HG03460 (cell line): Measurements from ENCODE around the gene IGLL5.

Source experiments
- ATAC-seq: cut with Tn5 transposase; IDR thresholded peaks from one replicate; pipeline ENCODE4 v1.9.1; 2021; ENCODE audit not compliant: unreplicated experiment

Gene IGLL5

DNA sequence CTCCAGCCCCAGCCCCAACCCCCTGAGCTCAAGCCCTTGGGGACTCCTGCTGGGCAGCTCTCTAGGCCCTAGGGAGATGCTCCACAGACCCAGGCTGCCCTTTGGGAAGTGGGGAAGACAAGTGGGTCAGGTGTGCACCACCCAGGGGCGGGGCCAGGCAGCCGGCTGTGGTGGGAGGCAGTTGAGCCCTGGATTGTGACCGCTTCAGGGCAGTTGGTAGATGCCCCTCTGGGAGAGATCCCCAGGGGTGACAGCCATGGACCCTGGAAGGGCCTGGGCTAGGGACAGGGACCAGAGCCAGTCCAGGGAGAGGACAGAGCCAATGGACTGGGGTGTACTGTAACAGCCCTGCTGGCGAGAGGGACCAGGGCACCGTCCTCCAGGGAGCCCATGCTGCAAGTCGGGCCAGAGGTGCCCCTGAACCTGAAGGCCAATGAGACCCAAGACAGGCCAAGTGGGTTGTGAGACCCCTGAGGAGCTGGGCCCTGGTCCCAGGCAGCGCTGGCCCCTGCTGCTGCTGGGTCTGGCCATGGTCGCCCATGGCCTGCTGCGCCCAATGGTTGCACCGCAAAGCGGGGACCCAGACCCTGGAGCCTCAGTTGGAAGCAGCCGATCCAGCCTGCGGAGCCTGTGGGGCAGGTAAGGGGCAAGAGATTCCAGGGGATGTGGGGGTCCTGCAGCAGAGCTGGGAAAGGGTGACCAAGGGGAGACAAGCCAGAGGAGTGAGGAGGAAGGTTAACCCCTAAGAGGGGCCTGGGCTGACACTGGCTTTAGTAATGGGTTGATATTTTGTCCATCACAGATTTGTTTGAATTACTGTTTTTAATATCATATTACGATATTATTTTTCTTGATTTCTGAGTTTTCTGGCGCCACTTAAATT, at the start of gene IGLL5:
IGLL5 (plus strand) TSS at position 196 of the 883 bp plus-strand sequence; CDS start at position 434, 238 bp downstream.
- ATAC-seq = no peak

DNA sequence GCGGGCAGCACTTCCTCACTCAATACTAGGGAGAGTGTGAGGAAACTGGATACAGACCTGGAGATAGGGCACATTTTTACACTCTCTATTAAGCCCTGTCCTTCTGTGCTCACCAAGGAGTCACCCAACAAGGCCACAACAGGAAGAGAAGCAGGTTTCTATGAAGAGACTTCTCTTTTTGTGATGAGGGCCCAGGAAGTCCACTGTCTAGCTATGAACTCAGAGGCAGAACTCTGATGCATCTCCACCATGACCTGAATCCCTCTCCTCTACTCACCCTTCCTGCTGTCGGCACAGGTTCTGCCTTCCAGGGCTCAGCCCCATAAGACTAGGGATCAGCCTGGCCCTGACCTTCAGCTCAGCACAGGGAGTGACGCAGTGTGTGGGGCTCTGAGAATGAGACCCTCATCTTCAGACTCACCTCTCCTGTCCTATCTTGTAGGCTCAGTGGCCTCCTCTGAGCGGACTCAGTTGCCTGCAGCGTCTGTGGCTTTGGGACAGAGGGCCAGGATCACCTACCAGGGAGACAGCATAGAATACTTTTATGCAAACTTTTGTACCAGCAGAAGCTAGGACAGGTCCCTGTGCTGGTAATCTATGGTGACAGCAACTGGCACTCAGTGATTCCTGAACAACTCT, 49.3 kb upstream of the IGLL5 start:
- ATAC-seq = no peak

DNA sequence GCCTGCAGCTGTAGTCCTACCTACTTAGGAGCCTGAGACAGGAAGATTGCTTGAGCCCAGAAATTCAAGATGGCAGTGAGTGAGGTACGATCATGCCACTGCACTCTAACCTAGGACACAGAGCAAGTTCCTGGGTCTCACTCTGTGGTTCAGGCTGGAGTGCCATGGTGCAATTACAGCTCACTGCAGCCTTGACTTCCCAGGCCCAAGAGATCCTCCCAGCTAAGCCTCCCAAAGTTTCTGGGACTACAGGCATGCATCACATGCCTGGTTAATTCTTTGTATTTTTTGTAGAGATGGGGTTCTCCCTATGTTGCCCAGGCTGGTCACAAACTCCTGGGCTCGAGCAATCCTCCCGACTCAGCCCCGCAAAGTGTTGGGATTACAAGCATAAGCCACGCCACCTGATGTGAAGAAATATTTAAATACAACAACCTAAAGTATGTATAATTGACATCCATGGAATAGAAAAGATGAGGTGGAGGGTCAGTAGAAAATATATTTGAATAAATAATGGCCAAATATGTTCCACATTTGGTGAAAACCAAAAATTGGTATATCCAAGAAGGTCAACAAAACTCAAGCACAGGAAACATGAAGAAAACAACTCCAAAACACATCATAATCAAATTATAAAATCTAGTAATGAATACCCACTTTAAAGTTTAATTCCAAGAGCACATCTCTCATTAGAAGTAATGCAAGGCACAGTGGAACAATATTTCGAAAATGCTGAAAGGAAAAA, 47.9 kb upstream of the IGLL5 start:
- no peak for ATAC-seq

DNA sequence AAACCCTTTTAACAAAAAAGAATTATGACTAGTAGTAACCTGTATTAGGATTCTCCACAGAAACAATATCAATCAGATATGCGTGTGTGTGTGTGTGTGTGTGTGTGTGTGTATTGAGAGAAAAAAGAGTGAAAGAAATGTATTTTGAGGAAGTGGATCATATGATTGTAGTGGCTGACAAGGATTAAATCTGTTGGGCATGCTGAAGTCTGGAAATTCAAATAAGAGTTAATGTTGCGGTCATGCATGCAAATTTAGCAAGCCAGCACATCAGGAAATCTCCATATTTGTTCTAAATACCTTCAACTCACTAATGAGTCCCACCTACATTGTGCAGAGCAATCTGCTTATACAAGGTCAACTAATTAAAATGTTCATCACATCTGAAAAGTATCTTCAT, 46.8 kb upstream of the IGLL5 start:
- ATAC-seq = no peak

DNA sequence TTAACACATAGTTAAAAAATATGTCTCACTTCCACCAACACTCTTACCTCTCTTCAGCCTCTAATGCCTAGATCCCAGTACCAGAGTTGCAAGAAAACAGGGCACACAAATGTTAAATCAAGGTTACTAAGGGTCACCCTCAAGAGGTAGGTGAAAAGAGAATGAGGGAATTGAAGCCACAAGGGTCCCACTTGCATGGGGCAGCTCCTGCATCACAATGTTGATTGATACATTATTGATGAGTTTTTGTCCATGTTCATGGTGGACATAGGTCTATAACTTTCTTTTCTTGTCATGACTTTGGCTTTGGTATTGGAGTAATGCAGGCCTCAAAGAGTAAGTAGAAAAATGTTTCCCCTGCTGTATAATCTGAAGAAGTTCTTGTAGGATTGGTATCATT, 46.0 kb upstream of the IGLL5 start:
- no peak for ATAC-seq

DNA sequence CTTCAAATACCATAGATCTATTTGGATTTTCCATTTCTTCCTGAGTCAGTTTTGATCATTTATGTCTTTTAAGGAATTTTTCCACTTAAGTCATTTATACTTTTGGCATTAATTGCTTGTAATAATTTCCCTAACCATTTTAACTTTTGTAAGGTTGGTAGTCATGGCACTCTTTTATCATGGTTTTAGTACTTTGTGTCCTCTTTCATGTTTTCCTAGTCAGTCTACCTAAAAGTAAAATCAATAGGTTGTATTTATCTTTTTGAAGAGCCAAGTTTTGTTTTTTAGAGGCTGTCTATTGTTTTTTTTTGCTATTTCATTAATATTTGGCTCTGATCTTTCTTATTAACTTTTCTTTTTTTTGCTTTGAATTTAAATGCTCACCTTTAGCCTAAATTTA, 45.5 kb upstream of the IGLL5 start:
- no peak for ATAC-seq

DNA sequence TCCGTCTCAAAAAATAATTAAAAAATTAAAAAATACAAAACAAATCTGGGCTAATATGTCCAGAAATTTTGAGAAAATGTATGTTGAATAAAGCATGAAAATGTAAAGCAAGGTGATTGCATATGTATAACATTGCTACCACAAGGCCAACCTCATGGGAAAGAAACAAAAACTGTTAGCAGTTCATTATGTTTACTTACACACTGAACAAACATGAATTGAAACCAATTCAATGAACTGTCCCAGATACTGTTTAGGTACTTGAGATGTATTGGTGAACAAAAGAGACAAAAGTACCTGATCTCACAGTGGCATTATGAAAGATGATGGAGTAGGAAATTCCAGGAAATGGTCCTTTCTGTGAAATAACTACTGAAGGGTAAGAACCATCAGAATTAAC, 43.8 kb upstream of the IGLL5 start:
- ATAC-seq = no peak

DNA sequence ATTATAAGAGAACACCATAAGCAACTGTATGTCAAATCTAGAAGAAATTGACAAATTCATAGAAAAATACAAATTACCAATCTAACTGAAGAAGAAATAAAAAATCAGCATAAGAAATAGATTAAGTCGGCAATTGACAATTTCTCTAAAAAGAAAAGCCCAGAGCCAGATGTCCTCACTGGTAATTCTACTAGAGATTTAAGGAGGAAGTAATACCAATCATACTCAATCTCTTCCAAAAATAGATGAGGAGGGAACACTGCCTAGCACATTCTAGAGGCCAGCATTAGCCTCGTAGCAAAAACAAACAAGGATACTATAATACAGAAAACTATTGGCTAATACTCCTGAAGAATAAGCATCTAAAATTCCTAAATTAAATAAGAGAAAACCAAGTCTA, 40.4 kb upstream of the IGLL5 start:
- ATAC-seq = no peak

DNA sequence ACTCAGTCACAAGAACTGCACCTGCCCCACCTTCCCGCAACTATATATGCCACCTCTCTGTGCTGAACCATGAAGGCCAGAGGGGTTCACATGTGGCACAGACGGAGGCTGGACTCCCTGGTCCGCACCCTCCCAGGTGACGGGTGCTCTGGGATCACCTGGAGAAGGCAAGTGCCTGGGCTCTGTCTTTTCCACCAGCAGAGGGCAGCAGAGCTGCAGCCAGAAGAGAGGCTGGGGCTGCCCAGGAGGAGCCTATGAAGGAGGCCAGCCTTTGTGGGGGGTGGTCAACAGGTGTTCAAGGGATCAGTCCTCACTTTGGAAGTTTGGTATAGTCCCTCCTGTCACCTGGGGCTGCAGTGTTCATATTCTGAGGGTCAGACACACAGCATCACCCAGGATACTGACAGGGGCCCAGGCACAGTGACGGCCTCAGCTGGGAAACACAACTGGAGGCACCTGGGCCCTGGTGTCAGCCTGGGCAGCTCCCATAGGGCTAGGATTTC, 39.2 kb upstream of the IGLL5 start:
- no peak for ATAC-seq

DNA sequence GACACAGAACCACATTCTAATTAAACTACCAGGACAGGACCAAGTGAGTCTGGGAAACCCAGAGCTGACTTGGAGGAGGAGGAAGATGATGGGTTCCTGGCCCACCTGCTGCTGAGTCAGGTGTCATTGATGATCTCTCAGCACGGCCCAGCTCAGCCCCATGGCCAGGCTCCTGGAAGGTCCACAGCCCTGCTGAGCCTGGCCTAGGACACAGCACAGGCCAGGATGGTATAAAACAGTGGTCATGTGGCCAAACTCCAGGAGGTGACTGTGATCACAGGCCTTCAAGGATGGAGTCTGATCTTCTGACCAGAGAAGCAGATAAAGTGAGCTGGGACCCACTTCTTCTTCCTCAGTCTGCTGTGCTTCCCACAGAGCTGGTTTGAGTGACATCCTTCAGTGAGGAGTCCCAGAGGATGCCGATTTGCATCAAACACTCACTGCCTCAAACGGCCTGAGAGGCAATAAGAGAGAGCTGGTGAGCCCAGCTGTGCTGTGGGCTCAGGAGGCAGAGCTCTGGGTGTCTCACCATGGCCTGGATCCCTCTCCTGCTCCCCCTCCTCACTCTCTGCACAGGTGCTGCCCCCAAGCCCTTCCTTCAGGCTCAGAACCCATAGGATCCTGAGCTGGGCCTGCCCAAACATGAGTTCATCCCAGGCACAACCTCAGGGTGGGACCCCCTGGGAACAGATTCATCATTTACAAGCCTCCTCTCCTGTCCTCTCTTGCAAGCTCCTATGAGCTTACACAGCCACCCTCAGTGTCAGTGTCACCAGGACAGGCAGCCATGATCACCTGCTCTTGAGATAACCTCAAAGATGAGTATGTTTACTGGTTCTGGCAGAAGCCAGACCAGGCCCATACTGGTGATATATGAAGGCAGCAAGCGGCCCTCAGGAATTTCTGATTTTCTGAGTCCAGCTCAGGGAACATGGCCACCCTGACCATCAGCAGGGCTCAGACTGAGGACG, 37.7 kb upstream of the IGLL5 start:
- ATAC-seq = no peak

DNA sequence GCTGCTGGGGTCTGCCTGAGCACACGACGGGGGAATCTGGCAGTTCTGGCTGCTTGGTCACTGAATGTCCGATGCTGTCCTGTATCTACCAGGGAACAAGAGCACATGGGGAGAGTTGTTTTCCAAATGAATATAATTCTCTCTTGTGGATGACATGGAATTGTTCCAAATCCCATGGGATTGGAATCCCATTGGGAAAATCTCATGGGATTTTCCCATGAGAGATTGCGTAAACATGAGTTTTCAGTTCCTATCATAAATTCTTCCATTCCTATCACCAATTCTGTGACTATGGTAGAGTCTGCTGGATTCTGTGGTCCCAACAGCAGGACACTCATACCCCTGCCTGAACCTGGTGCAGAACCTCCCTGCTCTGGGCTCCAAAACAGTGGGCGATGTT, 35.6 kb upstream of the IGLL5 start:
- ATAC-seq = no peak

DNA sequence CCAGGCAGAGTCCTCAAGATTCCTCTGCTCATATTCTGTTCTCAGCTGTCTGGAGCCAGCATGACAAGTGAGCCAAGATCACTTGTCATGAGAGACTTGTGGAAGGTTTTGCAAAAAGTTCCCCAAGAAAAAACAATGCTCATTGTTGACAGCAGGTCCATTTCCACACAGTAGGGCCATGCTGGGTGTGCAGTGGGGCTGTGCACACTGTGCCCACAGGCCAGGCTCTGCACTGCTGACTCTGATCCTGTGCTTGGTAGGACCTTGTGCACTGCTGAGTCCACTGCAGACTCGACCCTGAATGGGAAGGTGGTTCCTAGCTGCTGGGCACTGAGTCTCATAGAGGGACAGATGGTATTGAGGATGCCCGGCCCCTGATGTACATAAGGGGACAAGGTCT, 33.9 kb upstream of the IGLL5 start:
- no peak for ATAC-seq

DNA sequence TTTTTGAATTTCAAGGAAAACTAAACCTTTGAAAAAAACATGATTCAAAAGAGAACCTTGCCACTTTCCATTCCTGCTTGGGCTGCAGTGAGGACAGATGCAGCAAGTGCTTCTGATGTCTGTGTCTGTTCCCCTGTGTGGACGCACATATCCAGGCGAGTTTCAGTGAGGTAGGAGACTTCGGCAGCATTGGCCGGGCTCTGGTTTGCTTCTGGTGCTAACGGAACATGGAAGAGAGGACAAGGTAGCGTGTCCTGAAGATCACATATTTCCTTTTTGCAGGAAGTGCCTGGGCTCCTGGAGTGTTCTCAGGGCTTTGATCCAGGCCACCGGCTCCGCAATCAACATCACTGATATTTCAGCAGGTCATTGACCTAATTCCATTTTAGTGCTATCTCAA, 33.1 kb upstream of the IGLL5 start:
- ATAC-seq = no peak

DNA sequence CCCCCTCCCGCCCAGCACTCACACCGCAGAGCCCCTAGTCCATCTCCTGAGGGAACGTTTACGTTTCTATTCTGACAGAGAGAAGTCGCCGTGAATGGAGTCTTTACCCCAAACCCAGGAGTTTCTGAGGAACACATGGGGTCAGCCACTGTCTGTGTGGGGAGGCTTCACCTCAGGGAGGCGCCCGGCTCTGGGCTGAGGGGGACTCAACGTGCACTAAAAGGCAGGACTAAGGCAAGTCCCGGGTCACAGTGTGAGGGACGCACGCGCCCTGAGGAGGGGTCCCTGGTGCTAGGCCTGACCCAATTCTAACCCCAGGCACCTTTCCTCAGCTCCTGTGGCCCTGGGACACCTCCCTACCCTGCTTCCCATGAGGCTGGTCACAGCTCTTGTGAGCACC, 32.5 kb upstream of the IGLL5 start:
- no peak for ATAC-seq

DNA sequence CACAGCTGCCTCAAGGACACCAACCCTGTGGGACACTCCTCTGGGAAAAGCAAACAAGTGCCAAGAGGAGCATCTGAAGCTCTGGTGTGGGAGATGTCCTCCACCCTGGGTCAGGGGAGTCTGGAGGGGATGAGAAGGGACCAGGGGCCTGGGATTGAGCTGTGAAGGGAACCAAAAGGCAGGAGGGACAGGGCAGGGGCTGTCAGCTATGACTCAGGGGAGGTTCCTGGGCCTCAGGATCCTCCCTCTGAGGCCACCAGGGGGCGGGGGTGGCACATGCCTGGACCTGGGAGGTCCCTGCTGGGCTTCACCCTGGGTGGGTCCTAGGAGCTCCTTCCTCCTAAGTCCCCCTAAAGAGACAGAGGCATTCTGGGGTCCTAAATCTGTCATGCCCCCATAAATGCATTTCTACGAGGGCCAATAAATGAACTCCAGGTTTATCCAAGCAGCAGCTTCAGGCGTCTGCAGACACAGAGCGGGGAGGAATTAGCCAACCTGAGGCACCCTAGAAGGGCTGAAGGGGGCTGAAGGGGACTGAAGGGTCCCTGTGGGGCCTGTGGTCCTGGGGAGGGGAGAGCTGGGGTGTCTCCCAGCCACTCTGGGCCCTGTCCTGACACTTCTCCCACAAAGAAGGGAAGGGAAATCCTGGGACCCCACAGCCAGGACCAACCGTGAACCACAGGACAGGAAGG, 31.9 kb upstream of the IGLL5 start:
- ATAC-seq = no peak

DNA sequence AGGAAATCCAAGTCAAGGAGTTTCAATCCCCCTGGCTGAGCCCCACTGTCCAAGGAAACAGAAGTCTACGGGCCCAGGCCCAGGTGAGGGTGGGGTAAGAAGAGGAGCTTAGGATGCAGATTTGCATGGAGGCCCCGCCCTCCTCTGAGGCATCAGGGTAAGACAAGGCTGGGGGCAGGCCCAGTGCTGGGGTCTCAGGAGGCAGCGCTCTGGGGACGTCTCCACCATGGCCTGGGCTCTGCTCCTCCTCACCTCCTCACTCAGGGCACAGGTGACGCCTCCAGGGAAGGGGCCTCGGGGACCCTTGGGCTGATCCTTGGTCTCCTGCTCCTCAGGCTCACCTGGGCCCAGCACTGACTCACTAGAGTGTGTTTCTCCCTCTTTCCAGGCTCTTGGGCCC, 31.3 kb upstream of the IGLL5 start:
- no peak for ATAC-seq

DNA sequence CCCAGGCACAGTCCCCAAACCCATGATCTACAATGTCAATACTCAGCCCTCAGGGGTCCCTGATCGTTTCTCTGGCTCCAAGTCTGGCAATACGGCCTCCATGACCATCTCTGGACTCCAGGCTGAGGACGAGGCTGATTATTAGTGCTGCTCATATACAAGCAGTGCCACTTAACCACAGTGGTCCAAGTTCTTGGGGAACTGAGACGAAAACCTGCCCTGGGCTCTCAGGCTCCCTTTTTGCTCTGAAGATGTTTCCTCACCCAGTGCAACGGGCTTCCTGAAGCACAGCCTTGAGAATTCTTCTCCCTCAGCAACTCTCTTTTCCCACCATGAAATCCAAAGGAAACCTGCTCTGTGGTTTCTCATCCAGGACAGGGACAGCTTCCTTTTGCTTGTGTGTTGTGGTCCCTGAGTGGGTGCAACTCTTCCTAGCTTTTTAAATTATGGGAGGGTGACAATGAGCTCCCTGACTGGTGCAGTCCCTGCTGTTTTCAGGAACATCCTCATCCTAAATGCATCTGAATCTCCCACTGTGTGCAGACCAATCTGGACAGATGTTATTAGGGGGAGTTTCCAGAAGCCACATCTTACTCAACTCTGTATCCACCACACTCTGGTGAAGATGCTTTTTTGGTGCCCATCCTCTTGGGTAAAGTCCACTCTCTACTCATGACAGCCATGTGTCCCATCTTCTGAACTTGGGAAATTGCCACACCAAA, 30.6 kb upstream of the IGLL5 start:
- no peak for ATAC-seq

DNA sequence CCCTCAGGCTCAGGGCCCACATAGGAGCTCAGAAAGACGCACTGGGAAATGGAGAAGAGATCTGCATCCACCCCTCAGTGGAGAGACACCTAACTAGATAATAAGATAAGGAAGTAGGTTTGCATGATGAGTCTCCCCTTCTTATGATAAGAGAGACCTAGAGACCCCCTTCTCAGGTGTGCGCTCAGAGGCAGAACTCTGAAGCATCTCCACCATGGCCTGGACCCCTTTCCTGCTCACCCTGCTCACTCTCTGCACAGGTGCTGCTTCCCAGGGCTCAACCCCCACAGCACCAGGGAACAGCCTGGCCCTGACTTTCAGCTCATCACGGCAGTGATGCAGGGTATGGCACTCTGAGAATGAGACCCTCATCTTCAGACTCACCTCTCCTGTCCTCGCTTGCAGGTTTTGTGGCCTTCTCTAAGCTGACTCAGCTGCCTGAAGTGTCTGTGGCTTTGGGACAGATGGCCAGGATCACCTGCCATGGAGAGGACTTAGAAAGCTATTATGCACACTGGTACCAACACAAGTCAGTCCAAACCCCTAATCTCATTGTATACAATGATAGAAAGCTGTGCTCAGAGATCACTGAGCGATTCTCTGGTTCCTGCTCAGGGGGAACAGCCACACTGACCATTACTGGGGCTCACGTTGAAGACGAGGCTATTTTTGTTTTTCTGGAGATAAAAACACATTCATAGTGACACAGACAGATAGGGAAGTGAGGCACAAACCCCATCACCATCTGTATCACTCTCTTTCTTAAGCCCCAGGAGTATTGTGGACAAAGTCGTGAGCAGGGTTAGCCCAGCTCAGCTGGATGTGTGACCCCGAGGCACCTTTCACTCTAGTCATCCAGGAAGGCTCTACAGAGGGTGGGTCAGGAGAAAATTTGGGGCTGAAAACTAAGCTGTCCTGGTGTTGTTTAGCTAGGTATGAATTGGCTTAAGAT, 29.7 kb upstream of the IGLL5 start:
- ATAC-seq = no peak
